OCI-M2 (cell line): Measurements from ENCODE around the gene IGSF3.
"Not testable (repeated sequence)": the region's sequence is repeated elsewhere in the genome, so short reads cannot be mapped to it uniquely, and the experiment has no call there.

Experiments
- DNase-seq: peaks from one replicate; lab custom pipeline; 2025; ENCODE audit not compliant: unreplicated experiment; lab: John Stamatoyannopoulos, UW

Gene IGSF3

GRCh38 chr1:116664366-116664977, 3.1 kb downstream of the IGSF3 start:
- DNase-seq: no peak

GRCh38 chr1:116663821-116664220, 3.7 kb downstream of the IGSF3 start:
- DNase-seq: no peak

- no peak for DNase-seq
Measured at GRCh38 chr1:116661633-116662032, 5.9 kb downstream of the IGSF3 start.

GRCh38 chr1:116658645-116659044, 8.9 kb downstream of the IGSF3 start:
- not testable (repeated sequence) for DNase-seq

GRCh38 chr1:116657836-116658235, 9.7 kb downstream of the IGSF3 start:
- DNase-seq: not testable (repeated sequence)

GRCh38 chr1:116654351-116654750, 13.2 kb downstream of the IGSF3 start:
- DNase-seq: no peak

GRCh38 chr1:116652598-116652997, 14.9 kb downstream of the IGSF3 start:
- DNase-seq: not testable (repeated sequence)

- not testable (repeated sequence) for DNase-seq
Measured at GRCh38 chr1:116650781-116651180, 16.8 kb downstream of the IGSF3 start.

GRCh38 chr1:116649041-116649440, 18.5 kb downstream of the IGSF3 start:
- DNase-seq: not testable (repeated sequence)

- not testable (repeated sequence) for DNase-seq
Measured at GRCh38 chr1:116648325-116648724, 19.2 kb downstream of the IGSF3 start.

- not testable (repeated sequence) for DNase-seq
Measured at GRCh38 chr1:116647186-116647585, 20.3 kb downstream of the IGSF3 start.

- not testable (repeated sequence) for DNase-seq
Measured at GRCh38 chr1:116646673-116647170, 20.8 kb downstream of the IGSF3 start.

- not testable (repeated sequence) for DNase-seq
Measured at GRCh38 chr1:116645802-116646672, 21.5 kb downstream of the IGSF3 start.

- not testable (repeated sequence) for DNase-seq
Measured at GRCh38 chr1:116644993-116645392, 22.5 kb downstream of the IGSF3 start.

- not testable (repeated sequence) for DNase-seq
Measured at GRCh38 chr1:116644096-116644495, 23.4 kb downstream of the IGSF3 start.

- DNase-seq: not testable (repeated sequence)
Measured at GRCh38 chr1:116643281-116643751, 24.2 kb downstream of the IGSF3 start.

- not testable (repeated sequence) for DNase-seq
Measured at GRCh38 chr1:116642311-116643280, 24.9 kb downstream of the IGSF3 start.

GRCh38 chr1:116637583-116637982, 29.9 kb downstream of the IGSF3 start:
- DNase-seq: not testable (repeated sequence)

- not testable (repeated sequence) for DNase-seq
Measured at GRCh38 chr1:116636584-116636983, 30.9 kb downstream of the IGSF3 start.

GRCh38 chr1:116634386-116634785, 33.1 kb downstream of the IGSF3 start:
- not testable (repeated sequence) for DNase-seq
